BLaER1 (cell line): ENCODE measurements around the gene FAIM2.

Experiments
- H3K27ac ChIP-seq: shearing (Covaris generic); formaldehyde crosslinking; 2 replicates; pipeline ENCODE4 v1.8.1; 2022
- H3K27me3 ChIP-seq: shearing (Covaris generic); formaldehyde crosslinking; 2 replicates; pipeline ENCODE4 v1.8.1; 2022
- H3K36me3 ChIP-seq: shearing (Covaris generic); formaldehyde crosslinking; 2 replicates; pipeline ENCODE4 v1.8.1; 2022
- H3K4me1 ChIP-seq: shearing (Covaris generic); formaldehyde crosslinking; 2 replicates; pipeline ENCODE4 v1.8.1; 2022
- H3K4me2 ChIP-seq: shearing (Covaris generic); formaldehyde crosslinking; 2 replicates; pipeline ENCODE4 v1.8.1; 2022
- H3K4me3 ChIP-seq: shearing (Covaris generic); formaldehyde crosslinking; 2 replicates; pipeline ENCODE4 v1.8.1; 2022
- H3K9ac ChIP-seq: shearing (Covaris generic); formaldehyde crosslinking; 2 replicates; pipeline ENCODE4 v1.8.1; 2022
- H3K9me3 ChIP-seq: shearing (Covaris generic); formaldehyde crosslinking; 2 replicates; pipeline ENCODE4 v1.8.1; 2022
- H4K20me1 ChIP-seq: shearing (Covaris generic); formaldehyde crosslinking; 2 replicates; pipeline ENCODE4 v1.8.1; 2022
- Cebpa-rat ChIP-seq: shearing (Covaris generic); IDR thresholded peaks from 2 replicates; pipeline ENCODE4 v1.8.1; 2022

Gene FAIM2

GRCh38 chr12:49821373-49822287, 82.1 kb downstream of the FAIM2 start:
- peak overlapping the region; percentile 62 for H3K27ac ChIP-seq
- peaks cover 13% of the 10 kb centered on the region for H3K36me3 ChIP-seq
- peaks cover 70% of the 10 kb centered on the region for H4K20me1 ChIP-seq
- no peaks in the 10 kb centered on the region for H3K27me3 ChIP-seq
- H3K4me1 ChIP-seq = peaks cover 54% of the 10 kb centered on the region
- TF ChIP-seq Cebpa-rat = no peak
- no peaks in the 10 kb centered on the region for H3K9me3 ChIP-seq
- no peak overlapping the region for H3K4me3 ChIP-seq
- peak overlapping the region; percentile 73 for H3K4me2 ChIP-seq
- peak overlapping the region; percentile 11; the same call in 1 of the 2 replicates for H3K9ac ChIP-seq

- Histone ChIP-seq H3K4me1 (peaks cover 35% of the 10 kb centered on the region), H3K27me3 (no peaks in the 10 kb centered on the region), H4K20me1 (peaks cover 52% of the 10 kb centered on the region), H3K27ac (no peak overlapping the region), H3K9ac (no peak overlapping the region), H3K36me3 (peaks cover 26% of the 10 kb centered on the region), H3K9me3 (no peaks in the 10 kb centered on the region), H3K4me3 (no peak overlapping the region), H3K4me2 (no peak overlapping the region)
- TF ChIP-seq Cebpa-rat = no peak
Measured at GRCh38 chr12:49819786-49820185, 83.9 kb downstream of the FAIM2 start.

- TF ChIP-seq Cebpa-rat = no peak
- H3K36me3 ChIP-seq = peaks cover 26% of the 10 kb centered on the region
- H3K9me3 ChIP-seq = no peaks in the 10 kb centered on the region
- no peak overlapping the region for H3K9ac ChIP-seq
- H3K4me1 ChIP-seq = peaks cover 26% of the 10 kb centered on the region
- H3K4me3 ChIP-seq = no peak overlapping the region
- H3K4me2 ChIP-seq = no peak overlapping the region
- H4K20me1 ChIP-seq = peaks cover 37% of the 10 kb centered on the region
- no peaks in the 10 kb centered on the region for H3K27me3 ChIP-seq
- H3K27ac ChIP-seq = no peak overlapping the region
Measured at GRCh38 chr12:49818241-49818895, 85.3 kb downstream of the FAIM2 start.
